GM23338 (cell line): Measurements from ENCODE around the gene TRIM63.

Experiments used
- CREB1 ChIP-seq: fragments of 250-450 bp; sonication (Bioruptor Pico); IDR thresholded peaks from 2 replicates; pipeline ENCODE4 v1.5.0; 2020; ENCODE audit warnings: low read depth, mild to moderate bottlenecking, moderate library complexity
- CTCF ChIP-seq, 2 experiments: fragments of 200-600 bp in 1 of 2; sonication (generic) in 1 of 2; conservative IDR thresholded peaks; 2 replicates each; pipeline versions ENCODE4 v1.5.1 to v1.6.1; 2016 to 2017; ENCODE audit warnings: antibody characterized with exemption in 2 of 2, low read depth in 2 of 2, mild to moderate bottlenecking in 2 of 2, moderate library complexity in 1 of 2
- ETS1 ChIP-seq: IDR thresholded peaks from 2 replicates; pipeline ENCODE4 v1.6.1; 2016; ENCODE audit warnings: antibody characterized with exemption
- EZH2 ChIP-seq: fragments of 200-600 bp; sonication (generic); IDR thresholded peaks from one replicate; pipeline ENCODE4 v1.8.0; 2017; ENCODE audit warnings: antibody characterized with exemption, mild to moderate bottlenecking, low read depth; ENCODE audit not compliant: unreplicated experiment
- EZH2phosphoT487 ChIP-seq: fragments of 200-600 bp; sonication (generic); IDR thresholded peaks from one replicate; pipeline ENCODE4 v1.8.1; 2018; ENCODE audit warnings: antibody characterized with exemption; ENCODE audit not compliant: unreplicated experiment
- JUNB ChIP-seq: IDR thresholded peaks from one replicate; pipeline ENCODE4 v1.6.1; 2016; ENCODE audit warnings: antibody characterized with exemption; ENCODE audit not compliant: unreplicated experiment
- NANOG ChIP-seq: IDR thresholded peaks from 2 replicates; pipeline ENCODE4 v1.6.1; 2016; ENCODE audit warnings: antibody characterized with exemption, borderline replicate concordance
- POLR2AphosphoS5 ChIP-seq: IDR thresholded peaks from 2 replicates; pipeline ENCODE4 v1.6.1; 2016; ENCODE audit warnings: antibody characterized with exemption, low read depth
- REST ChIP-seq: IDR thresholded peaks from one replicate; pipeline ENCODE4 v1.6.1; 2018; ENCODE audit warnings: antibody characterized with exemption; ENCODE audit not compliant: unreplicated experiment
- STAT1 ChIP-seq: IDR thresholded peaks from one replicate; pipeline ENCODE4 v1.6.1; 2016; ENCODE audit warnings: antibody characterized with exemption; ENCODE audit not compliant: unreplicated experiment

GRCh38 chr1:26079178-26079563, 11.7 kb upstream of the TRIM63 start:
- no peak for TF ChIP-seq CTCF (conservative IDR thresholded peaks at IDR 0.05; ENCODE audit: low read depth in 2 of 2)
- no peak for TF ChIP-seq CREB1 (CRISPR knock-in tag)
- TF ChIP-seq POLR2AphosphoS5, result no peak
- no peak for TF ChIP-seq REST
- TF ChIP-seq EZH2, result no peak
- TF ChIP-seq EZH2phosphoT487, result no peak
- TF ChIP-seq ETS1, result no peak
- no peak for TF ChIP-seq NANOG
- TF ChIP-seq JUNB, result no peak
- TF ChIP-seq STAT1, result no peak
